DMS153 (cell line): Measurements from ENCODE around the gene KRT78.

Source experiments
- DNase-seq: peaks from one replicate; lab custom pipeline; 2025; lab: John Stamatoyannopoulos, UW

Gene KRT78

DNA sequence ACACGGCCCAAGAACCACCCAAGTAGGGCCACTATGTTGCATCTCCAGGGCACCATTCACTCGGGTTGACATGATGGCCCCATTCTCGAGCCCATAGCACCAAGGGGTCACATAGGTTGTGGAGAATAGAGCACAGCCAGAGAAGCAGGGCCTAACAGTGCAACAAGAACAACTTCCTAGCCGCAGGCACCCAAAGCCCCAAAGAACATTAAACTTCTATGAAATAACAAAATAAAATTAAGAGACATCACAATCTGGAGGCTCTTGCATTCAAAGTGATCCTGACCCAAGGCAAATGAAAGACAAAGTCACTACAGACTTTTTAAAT lies 36.8 kb downstream of the KRT78 start:
- no peak for DNase-seq

DNA sequence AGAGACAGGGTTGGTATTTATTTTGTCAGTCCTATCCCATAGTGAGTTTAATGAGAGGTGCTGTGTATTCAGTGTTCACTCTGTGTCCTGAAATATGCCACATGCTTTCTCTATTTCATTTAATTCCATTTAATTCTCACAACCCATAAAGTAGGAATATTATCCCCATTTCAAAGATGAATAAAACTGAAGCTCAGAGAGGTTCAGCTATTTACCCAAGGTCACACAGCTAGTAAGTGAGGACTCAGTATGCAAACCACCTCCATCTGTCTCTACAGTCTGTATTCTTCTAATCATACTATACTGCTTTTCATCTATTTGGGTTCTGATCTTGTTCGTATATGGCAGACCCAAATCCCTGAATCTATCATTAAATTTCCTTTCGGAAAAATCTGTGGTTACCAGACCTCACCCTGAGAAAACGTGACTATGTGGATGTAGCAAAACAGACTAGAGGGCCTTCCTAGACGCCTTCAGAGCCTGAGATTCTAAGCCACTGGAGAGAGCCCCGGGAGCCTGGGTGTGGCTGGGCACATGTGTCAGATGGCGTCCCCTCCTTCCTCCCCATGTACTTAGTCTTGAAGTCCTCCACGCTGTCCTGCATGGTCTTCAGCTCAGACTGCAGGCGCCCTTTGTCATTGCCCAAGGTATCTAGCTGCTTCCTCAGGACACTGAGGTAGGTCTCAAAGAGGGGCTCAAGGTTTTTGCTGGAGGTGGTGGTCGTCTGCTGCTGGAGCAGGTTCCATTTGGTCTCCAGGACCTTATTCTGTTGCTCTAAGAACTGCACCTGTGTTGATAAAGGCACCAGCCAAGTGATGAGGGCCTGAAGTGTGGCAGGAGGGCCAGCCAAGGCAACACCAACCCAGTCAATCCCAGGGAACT lies 37.4 kb downstream of the KRT78 start:
- DNase-seq = no peak

DNA sequence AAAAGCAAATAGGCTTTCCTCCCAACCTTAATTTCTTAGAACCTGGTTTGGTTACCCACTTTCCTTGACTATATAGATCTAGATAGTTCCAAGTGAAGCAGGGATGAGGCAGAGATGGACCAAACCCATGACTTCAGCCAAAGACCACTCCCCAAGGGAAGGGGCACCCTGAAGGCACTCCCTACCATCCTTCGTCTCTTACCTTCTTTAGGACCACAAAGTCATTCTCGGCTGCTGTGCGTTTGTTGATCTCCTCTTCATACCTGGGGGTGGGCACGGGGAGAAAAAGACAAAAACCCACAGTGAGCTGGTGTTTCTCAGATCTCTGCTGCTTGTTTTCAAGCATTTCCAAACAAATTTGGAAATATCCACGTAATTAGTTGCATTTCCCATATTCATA lies 38.2 kb downstream of the KRT78 start:
- no peak for DNase-seq

DNA sequence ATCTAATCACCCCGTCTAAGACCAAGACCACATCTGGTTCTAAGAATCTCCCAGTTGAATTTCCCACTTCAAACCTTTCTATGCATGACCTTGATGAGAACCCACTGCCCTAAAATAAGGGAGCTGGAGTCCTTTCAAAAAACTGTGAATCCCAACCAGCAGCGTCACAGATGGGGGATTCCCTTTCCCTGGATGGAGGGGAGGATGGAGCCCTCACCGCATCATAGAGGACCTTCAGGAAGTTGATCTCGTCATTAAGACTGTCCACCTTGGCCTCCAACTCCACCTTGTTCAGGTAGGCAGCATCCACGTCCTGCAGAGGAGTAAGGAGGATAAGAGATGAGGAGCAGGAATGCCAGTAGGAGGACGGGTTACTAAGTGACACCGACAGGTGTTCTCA lies 39.6 kb downstream of the KRT78 start:
- DNase-seq = no peak

DNA sequence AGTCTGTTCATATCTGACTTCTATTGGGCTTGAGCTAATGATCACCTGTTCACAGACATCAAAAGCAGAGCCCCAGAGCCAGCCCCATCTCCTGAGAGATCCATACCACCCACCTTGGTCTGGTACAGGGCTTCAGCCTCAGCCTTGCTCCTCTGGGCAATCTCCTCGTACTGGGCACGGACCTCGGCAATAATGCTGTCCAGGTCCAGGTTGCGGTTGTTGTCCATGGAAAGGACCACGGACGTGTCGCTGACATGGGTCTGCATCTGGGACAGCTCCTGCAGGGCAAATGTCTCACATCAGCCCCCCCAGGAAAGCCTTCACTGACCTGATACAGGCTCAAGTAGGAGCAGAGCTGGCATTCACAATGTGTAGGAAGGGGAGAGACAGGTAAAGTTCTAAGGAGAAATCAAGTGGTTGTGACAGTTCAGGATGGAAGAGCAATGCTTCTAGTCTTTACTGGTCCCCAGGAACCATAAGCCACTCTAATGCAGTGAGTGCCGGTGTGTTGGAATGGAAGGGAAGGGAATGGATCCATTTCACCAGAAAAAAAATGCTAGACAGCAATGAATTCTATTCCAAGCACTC lies 40.1 kb downstream of the KRT78 start:
- DNase-seq = no peak

DNA sequence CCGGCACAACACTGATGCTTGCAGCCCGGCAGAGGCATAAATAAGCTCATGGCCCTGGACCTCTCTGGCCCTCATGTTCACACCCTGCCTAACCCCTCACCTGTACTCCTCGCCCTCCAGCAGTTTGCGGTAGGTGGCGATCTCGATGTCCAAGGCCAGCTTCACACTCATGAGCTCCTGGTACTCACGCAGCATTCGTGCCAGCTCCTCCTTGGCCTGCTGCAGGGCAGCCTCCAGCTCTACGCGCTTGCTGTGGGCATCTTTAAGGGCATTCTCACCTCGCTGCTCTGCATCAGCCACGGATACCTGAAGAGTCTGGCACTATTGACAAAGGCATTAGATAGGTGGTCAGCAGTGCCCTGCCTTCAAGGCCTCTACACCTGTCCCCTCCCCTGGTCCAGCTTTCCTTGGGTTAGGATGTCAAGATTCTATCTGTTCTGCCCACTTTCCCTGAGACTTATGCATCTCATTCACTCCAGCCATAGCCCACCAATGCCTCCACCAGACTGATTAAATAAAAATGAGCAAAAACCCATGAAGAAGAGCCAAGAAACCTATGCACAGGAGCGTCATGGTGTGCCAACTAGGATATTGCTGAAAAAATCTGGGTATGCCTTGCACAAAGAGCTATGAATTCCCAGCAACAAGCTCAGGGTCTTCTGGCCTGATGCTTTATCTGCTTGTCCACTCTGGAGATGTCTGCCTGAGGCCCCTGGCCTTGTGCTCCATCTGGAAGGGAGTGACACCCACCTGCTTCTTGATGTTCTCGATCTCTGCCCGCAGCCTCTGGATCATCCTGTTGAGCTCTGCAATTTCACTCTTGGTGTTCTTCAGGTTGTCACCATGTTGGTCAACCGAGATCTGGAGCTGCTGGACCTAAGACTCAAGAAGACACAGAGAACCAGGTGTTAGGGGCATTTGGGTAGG lies 41.0 kb downstream of the KRT78 start:
- no peak for DNase-seq

DNA sequence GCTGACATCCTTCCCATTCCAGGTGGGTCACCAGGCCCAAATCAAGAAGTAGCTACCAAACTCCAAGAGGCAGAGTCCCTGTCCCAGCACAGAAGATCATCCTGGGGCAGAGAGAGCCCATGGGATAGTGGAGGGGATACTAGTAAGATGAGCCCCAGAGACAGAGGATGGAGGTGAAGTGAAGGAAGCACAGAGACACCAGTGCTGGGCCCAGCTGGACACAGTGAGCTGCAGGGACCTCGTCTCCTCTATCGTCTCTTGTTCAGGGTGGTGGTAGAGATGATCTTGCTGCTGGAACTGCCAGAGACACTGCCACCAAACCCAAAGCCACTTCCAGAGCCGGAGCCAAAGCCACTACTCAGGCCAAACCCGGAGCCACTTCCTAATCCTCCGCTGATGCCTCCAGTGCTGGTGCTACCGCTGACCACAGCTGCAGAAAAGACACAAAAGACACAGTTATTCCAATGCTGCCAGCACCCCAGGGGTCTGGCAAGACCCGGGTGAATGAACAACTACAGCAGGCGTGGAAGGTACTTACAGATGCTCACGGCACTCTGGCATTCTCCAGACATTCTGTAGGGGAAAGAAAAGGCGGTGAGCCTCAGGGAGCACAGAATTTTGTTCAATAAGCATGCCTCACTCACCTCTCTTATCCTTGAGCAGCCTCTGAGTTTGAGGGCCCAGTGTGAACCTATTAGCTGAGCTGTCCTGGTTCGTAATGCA lies 41.8 kb downstream of the KRT78 start:
- DNase-seq = no peak

DNA sequence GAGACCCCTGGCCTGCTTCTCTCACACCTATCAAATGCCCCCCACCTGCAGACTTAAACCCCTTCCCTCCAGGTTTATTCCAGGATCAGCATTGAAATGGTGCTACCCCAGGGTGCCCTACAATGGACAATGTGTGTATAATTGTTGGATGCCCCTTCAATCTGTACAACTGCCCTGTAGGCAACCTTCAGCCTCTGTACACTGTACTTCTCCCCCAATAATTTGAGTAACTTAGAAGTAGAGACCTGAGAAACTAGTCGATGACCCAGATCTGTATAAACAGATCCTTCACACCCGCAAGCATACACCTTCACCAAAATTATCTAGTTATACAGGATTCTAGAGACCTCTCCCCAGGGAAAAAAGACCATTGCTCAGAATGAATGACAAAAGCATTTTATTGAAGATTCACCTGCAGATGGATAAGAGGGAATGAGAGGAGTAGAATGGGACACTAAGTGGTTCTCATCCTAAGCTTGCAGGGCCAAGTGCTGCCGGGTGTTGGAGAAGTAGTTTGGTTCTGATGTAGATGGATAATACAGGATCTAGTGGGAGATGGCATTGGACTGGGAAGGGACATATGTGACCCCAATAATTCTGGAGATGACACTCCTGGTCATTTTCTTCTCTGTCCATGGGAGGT lies 42.5 kb downstream of the KRT78 start:
- DNase-seq = no peak

DNA sequence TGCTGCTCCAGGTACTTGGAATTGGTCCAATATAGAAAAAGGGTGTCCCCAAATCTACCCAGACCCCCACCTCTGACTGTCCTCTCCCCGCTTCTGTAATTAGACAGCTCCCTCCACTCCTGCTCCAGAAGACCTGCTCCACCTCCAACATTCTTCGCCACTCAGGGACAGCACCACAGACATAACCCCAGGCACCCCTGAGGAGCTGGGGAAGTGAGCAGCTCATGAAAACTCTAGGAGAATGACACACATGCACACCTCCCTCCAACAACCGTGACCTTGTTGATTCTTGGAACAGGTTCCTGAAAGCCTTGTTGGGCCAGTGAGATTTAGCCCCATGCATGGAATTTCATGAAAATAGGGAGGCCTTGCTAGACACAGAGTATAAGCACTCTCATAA lies 43.1 kb downstream of the KRT78 start:
- no peak for DNase-seq

DNA sequence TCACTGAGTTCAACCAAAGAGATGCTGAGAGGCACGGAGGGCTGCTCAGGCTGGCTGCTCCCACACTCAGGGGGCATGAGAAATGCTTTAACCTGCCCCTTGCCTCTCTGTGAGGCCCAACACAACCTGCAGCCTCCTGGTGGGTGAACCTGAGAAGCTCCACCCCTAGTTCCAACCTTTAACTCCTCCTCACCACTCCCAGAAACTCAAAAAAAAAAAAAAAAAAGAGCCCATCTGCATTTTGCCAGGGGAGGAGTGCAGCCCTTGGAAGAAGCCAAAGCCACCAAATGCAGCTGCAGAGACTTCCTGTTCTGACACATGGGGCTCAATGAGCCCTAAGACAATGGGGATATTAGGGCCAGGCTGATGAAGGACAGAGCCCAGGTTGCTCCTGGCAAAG lies 43.8 kb downstream of the KRT78 start:
- no peak for DNase-seq

DNA sequence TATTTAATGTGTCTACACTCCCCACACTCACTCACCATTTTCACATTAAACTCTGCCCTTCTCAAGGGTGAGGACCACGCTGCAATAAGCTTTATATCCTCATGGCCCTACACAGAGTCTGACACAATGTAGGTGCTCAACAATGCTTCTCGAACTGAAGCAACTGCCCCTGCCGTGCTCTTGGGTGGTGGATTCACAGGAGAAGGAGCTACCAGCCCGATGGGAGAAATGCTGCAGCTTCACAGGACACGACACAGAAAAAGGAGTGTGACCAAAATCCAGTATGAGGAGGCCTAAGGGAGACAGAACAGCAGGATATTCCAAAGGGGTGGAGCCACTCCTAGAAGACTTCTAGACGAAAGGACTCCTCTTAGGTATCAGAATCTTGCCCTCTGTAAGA lies 46.4 kb downstream of the KRT78 start:
- no peak for DNase-seq

DNA sequence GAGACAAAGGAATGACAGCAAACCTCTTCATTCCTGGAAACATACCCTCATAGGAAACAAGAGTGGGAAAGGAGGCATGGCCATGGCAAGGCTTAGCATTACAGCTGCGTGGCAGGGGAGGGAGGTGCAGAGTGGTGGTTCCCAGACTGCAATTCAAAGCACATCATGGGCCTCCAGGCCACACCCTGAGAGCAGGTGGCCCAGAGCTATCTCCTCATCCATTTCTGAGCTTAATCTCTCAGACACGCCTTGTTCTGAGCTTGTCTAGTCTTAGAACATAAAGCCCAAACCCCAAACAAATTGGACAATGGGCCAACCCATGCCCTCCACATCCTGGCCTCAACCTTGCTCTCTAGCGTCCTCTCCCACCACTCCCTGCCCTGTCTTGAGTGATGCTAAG lies 47.0 kb downstream of the KRT78 start:
- no peak for DNase-seq

DNA sequence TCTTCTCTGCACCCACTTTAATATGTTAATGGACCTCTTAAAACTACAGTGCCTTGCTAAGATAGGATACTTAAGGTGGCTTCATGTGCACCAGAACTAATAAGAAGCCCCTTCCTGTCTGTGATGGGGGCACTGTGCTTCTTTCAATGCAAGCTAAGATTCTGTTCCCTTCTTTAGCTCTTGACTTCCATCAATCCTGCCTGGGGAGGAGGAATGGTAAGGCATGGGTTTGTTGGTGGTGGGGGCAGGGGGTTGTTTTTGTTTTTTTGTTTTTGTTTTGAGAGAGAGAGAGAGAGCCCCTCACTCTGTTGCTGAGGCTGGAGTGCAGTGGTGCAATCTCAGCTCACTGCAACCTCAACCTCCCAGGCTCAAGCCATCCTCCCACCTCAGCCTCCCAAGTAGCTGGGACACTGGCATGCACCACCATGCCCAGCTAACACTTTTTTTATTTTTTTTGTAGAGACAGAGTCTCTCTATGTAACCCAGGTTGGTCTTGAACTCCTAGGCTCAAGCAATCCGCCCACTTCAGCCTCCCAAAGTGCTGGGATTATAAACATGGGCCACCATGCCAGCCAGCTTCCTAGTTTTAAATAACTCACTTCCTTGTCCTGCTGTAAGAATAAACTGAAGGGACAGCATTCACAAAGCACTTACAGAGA lies 48.4 kb downstream of the KRT78 start:
- no peak for DNase-seq

DNA sequence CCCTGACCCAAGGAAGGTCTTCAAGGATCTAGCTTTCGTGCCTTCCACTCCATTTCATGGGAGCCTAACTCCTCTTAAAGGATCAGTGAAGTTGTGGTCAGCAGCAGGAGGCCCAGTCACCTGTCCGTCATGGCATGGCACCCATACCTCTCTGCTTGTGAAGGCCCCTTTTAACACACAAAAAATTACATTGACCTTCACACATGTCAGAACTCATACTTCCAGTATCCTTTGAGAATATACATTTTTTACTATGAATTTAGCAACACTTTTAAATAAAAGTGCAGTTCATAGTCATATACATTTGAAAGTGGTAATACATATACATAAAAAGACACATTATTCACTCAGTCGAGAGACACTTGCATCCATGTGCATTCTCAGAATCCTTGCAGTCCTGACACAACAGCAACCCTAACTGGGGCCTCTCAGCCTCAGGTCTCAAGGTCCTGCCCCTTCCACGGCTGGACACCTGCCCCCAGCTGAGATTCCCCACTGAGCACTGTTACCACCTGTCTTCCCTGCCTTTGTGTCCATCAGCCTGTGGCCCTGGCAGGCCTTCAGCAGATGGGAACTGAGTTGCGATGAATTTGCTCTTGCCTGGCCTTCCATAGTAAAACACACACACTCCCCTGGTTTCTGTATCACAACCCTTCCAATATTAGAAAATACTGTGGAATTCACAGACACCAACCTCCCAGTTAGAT lies 49.1 kb downstream of the KRT78 start:
- no peak for DNase-seq

DNA sequence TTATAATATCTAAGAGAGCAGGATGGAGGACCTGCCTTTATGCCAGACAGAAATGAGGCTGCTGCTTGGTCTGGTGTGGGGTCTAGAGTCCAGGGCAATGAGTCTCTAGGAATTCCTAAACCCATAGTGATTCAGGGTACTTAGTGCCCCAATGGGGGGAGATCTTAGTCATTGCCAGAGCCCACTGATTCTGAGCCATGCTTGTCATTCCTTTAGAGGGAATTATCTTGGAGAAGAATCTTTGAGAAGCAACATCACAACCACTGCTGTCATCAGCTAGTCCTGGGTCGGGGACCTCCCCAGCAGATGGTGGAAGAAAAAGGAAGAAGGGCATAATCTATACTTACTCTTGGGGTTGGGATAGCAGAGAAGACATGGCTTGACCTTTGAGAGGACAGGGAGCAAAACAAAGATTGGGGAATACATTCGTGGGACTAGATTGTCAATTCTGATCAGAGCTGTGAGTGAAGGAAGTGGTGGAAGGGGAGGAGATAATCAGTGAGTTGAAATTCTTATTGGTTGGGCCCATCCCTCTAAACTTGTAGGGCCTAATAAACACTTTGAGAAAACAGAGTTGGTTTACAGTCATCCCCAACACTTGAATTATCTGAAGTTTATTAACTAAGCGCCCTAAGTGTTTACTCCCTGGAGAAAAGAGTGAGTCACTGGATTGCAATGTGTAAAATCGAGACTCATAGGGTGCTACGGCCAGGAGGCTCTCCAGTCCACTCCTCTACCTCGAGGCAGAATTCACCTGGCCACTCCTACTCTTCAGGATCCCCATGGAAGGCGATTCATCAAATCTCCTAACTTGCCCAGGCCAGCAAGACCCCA lies 49.9 kb downstream of the KRT78 start:
- no peak for DNase-seq

DNA sequence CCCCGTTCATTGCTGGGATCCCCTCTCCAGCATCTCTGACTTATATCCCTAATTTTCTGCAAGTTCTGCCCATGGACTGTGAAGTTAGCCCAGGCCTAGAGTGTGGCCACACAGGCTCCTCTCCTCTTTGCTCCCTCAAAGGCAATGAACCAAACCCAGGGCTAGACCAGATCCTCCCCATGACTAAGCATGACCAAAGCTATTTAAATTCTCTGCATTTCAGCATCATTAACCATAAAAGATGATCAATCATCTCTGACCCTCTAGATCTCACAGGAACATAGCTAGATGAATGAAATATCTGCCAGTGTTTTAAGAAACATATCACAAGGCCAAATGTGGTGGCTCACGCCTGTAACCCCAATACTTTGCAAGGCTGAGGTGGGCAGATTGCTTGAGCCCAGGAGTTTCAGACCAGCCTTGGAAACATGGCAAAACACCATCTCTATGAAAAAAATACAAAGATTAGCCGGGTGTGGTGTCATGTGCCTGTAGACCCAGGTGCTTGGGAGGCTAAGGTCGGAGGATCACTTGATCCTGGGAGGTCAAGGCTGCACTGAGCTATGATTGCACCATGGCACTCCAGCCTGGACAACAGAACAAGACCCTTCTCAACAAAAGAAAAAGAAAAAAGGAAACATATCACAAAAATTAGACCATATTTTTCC lies 50.7 kb downstream of the KRT78 start:
- DNase-seq = no peak

DNA sequence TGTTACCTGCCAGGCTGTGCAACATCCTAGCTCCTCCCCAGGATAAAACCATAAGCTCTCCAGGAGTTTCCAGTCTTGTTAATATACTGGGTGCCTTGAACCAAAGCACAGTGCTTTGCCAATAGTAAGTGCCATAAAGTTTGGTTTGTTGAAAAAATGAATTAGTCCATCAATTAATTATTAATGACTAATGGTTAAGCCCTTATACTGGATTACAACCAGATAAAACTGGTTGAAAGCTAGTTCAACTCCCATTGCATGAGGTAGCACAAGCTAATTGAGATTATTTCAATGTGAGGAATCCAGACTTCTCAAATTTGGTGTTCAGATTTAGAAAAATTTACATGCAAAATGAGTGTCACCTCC lies 51.3 kb downstream of the KRT78 start:
- DNase-seq = no peak

DNA sequence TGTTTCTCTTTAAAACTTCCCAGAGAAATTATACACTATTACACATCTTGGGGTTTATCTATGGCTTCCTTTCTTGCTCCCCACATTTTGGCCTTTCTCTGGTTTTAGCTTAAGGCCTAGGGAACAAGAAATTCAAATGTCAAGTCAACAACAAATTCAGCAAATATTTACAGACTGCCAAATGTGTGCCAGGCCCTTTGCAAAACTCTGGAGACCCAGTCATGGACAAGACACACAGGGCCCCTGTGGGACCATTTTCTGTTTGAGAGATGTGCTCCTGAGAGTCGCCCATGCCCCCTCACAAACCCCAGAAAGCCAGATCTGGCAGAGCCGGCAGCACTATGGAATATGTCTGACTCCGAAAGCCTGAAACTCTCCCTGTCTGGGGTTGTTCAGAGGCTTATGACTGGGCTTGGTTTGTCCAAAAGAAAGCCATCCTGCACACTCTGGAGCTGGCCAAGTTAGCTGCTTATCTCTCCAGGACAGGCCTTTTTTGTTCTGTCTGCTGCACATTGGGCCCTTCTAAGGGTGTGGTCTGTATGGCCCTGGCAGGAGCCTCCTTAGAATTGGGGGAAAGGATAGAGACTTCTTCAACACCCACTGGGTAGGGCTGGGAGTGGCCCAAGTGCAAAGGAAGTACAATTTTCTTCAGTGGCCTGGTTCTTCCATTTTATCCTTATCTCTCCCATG lies 51.8 kb downstream of the KRT78 start:
- DNase-seq = no peak

DNA sequence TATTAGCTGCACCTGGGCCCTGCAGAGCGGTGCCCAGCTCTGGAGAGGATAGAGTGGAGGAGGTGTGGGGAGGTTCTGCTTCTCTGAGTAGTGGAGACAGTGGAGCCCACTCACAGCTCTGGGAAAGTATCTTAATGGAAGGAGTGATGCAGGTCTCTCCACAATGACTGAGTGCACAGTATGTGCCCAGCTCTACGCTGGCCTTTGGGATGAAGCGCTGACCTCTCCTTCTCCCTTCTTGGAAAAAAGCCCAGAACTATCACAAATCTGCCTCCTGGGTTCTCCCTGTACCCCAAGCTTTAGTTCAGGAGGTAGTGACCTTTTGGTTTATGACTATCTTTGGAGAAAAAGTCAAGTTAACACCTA lies 52.4 kb downstream of the KRT78 start:
- no peak for DNase-seq
